ENCODE data around the gene SSR1.

The SSR1 gene

GRCh38 chr6:7262746-7263518 lies 50.1 kb downstream of the SSR1 start:
- Histone ChIP-seq H3K9ac (ENCODE audit: low read depth, low read length, poor library complexity, severe bottlenecking) (no peak overlapping the region), H3K27me3 (ENCODE audit: insufficient read depth, low read length, poor library complexity, severe bottlenecking) (no peaks in the 10 kb centered on the region)
- TF ChIP-seq EZH2phosphoT487 (IDR thresholded peaks at IDR 0.05; ENCODE audit: borderline replicate concordance) (no peak), CTCF (conservative IDR thresholded peaks at IDR 0.05; ENCODE audit: low read length) (no peak)

GRCh38 chr6:7261852-7262461 lies 51.0 kb downstream of the SSR1 start:
- Histone ChIP-seq H3K9ac (ENCODE audit: low read depth, low read length, poor library complexity, severe bottlenecking) (no peak overlapping the region), H2AFZ (ENCODE audit: low read length) (no peak overlapping the region), H3K4me3 (ENCODE audit: low read length, poor library complexity, severe bottlenecking) (no peak overlapping the region)

More at GRCh38 chr6:7262746-7263518, 50.1 kb downstream of the SSR1 start:
- no peaks in the 10 kb centered on the region for H3K79me2 ChIP-seq (ENCODE audit: insufficient read depth, low read length)
- no peaks in the 10 kb centered on the region for H3F3A ChIP-seq (ENCODE audit: low read depth)
- no peak overlapping the region for H3K4me3 ChIP-seq (ENCODE audit: low read length, poor library complexity, severe bottlenecking)
- no peaks in the 10 kb centered on the region for H3K9me3 ChIP-seq (ENCODE audit: insufficient read depth, low read depth, low read length)
- no peaks in the 10 kb centered on the region for H3K4me1 ChIP-seq (ENCODE audit: insufficient read depth, low read length, poor library complexity, severe bottlenecking)
- H3K4me2 ChIP-seq (ENCODE audit: low read depth, low read length, poor library complexity, severe bottlenecking) = no peak overlapping the region
- no peaks in the 10 kb centered on the region for H3K36me3 ChIP-seq (ENCODE audit: insufficient read depth, low read length)
- no peaks in the 10 kb centered on the region for H3K9me2 ChIP-seq (replicated peaks; ENCODE audit: low read depth, low read length)
- H4K20me1 ChIP-seq (ENCODE audit: insufficient read depth, low read length, poor library complexity, severe bottlenecking) = no peaks in the 10 kb centered on the region
- H2AFZ ChIP-seq (ENCODE audit: low read length) = no peak overlapping the region

GRCh38 chr6:7261032-7261841 lies 51.8 kb downstream of the SSR1 start:
- Histone ChIP-seq H2AFZ (ENCODE audit: low read length) (no peak overlapping the region), H3K4me1 (ENCODE audit: insufficient read depth, low read length, poor library complexity, severe bottlenecking) (no peaks in the 10 kb centered on the region), H3K4me3 (ENCODE audit: low read length, poor library complexity, severe bottlenecking) (no peak overlapping the region), H3K79me2 (ENCODE audit: insufficient read depth, low read length) (no peaks in the 10 kb centered on the region), H3K27me3 (ENCODE audit: insufficient read depth, low read length, poor library complexity, severe bottlenecking) (no peaks in the 10 kb centered on the region), H3K9ac (ENCODE audit: low read depth, low read length, poor library complexity, severe bottlenecking) (no peak overlapping the region), H3F3A (ENCODE audit: low read depth) (no peaks in the 10 kb centered on the region), H3K9me2 (replicated peaks; ENCODE audit: low read depth, low read length) (no peaks in the 10 kb centered on the region), H4K20me1 (ENCODE audit: insufficient read depth, low read length, poor library complexity, severe bottlenecking) (no peaks in the 10 kb centered on the region), H3K36me3 (ENCODE audit: insufficient read depth, low read length) (no peaks in the 10 kb centered on the region), H3K4me2 (ENCODE audit: low read depth, low read length, poor library complexity, severe bottlenecking) (no peak overlapping the region), H3K9me3 (ENCODE audit: insufficient read depth, low read depth, low read length) (no peaks in the 10 kb centered on the region)
- TF ChIP-seq EZH2phosphoT487 (IDR thresholded peaks at IDR 0.05; ENCODE audit: borderline replicate concordance) (no peak), CTCF (conservative IDR thresholded peaks at IDR 0.05; ENCODE audit: low read length) (no peak)

More at GRCh38 chr6:7261852-7262461, 51.0 kb downstream of the SSR1 start:
- H3K4me2 ChIP-seq (ENCODE audit: low read depth, low read length, poor library complexity, severe bottlenecking) = no peak overlapping the region
- no peaks in the 10 kb centered on the region for H3K4me1 ChIP-seq (ENCODE audit: insufficient read depth, low read length, poor library complexity, severe bottlenecking)
- H3K79me2 ChIP-seq (ENCODE audit: insufficient read depth, low read length) = no peaks in the 10 kb centered on the region
- no peaks in the 10 kb centered on the region for H3F3A ChIP-seq (ENCODE audit: low read depth)
- no peaks in the 10 kb centered on the region for H3K36me3 ChIP-seq (ENCODE audit: insufficient read depth, low read length)
- H4K20me1 ChIP-seq (ENCODE audit: insufficient read depth, low read length, poor library complexity, severe bottlenecking) = no peaks in the 10 kb centered on the region
- H3K9me3 ChIP-seq (ENCODE audit: insufficient read depth, low read depth, low read length) = no peaks in the 10 kb centered on the region
- no peaks in the 10 kb centered on the region for H3K27me3 ChIP-seq (ENCODE audit: insufficient read depth, low read length, poor library complexity, severe bottlenecking)
- no peak for TF ChIP-seq CTCF (conservative IDR thresholded peaks at IDR 0.05; ENCODE audit: low read length)
- TF ChIP-seq EZH2phosphoT487 (IDR thresholded peaks at IDR 0.05; ENCODE audit: borderline replicate concordance) = no peak
- no peaks in the 10 kb centered on the region for H3K9me2 ChIP-seq (replicated peaks; ENCODE audit: low read depth, low read length)

Measured in Loucy (cell line).